Osteoblast (primary cell): ENCODE results near the gene PTPRK. TPM values are rescaled to one million over a fixed set of nuclear protein-coding genes. Genes with fewer than 3 reads are reported as not detected.

Source experiments
- DNase-seq: peaks from one replicate; pipeline ENCODE4 v3.0.0; 2011; ENCODE audit warnings: low spot score, mixed read lengths; ENCODE audit not compliant: insufficient read length; ENCODE audit errors: missing footprints
- H2AFZ ChIP-seq: 2 replicates; pipeline ENCODE4 v1.6.0; 2011; ENCODE audit warnings: mild to moderate bottlenecking, low read length
- H3K27ac ChIP-seq: 2 replicates; pipeline ENCODE4 v1.5.1; 2011; ENCODE audit warnings: mild to moderate bottlenecking, low read depth, low read length, moderate library complexity
- H3K27me3 ChIP-seq: 2 replicates; pipeline ENCODE4 v1.6.0; 2012; ENCODE audit warnings: mild to moderate bottlenecking, control low read depth, inconsistent platforms, low read length, moderate library complexity; ENCODE audit not compliant: insufficient read depth
- H3K36me3 ChIP-seq: 2 replicates; pipeline ENCODE4 v1.5.1; 2011; ENCODE audit warnings: mild to moderate bottlenecking, low read length, control low read depth, moderate library complexity; ENCODE audit not compliant: insufficient read depth
- H3K4me1 ChIP-seq: 2 replicates; pipeline ENCODE4 v1.5.1; 2011; ENCODE audit warnings: mild to moderate bottlenecking, low read length, control low read depth, moderate library complexity; ENCODE audit not compliant: insufficient read depth
- H3K4me2 ChIP-seq: 2 replicates; pipeline ENCODE4 v1.6.0; 2011; ENCODE audit warnings: mild to moderate bottlenecking, low read length; ENCODE audit not compliant: insufficient read depth
- H3K4me3 ChIP-seq: fragments of 200-600 bp; sonication (generic); 3 replicates; pipeline ENCODE4 v1.5.1; 2012; ENCODE audit warnings: mild to moderate bottlenecking, low read length, inconsistent platforms; ENCODE audit not compliant: insufficient read depth
- H3K79me2 ChIP-seq: 2 replicates; pipeline ENCODE4 v1.6.0; 2012; ENCODE audit warnings: mild to moderate bottlenecking, low read length, control low read depth, inconsistent platforms; ENCODE audit not compliant: insufficient read depth
- H3K9me3 ChIP-seq: 2 replicates; pipeline ENCODE4 v1.5.1; 2011; ENCODE audit warnings: low read depth, low read length, control low read depth
- H4K20me1 ChIP-seq: 2 replicates; pipeline ENCODE4 v1.6.0; 2012; ENCODE audit warnings: mild to moderate bottlenecking, low read length, control low read depth; ENCODE audit not compliant: insufficient read depth
- total RNA-seq: library from RNA; depleted of rRNA; stranded (reverse); fragments of >200 nt; gene quantifications from 2 replicates; pipeline ENCODE4 v1.2.3, GENCODE V29; 2012
- TF ChIP-seq, protein P1 (sequence below): IDR thresholded peaks from 2 replicates; pipeline ENCODE4 v1.5.1; 2011; ENCODE audit warnings: mild to moderate bottlenecking, low read depth, low read length, moderate library complexity; ENCODE audit errors: extremely low read depth

The PTPRK gene
- total RNA-seq, 1 donor: 165 TPM

DNA sequence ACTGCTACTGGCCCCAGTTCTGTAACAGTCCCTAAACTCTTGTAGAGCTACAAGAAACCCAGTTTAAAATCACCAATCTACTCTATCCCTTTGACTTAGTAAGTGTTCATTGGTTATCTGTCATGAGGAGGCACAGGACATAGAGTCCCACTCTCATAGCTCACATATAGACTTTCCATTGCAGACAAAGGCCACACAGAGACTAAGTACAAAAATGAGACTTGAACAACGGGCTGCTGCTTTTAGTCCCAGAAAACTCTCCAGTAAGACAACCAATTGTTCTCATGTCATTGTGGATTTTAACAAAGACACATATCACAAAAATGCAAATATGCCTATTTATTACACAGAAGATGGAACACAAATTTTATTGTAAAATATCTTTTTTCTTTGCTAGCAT, 197.4 kb downstream of the PTPRK start:
- no peaks in the 10 kb centered on the region for H3K27me3 ChIP-seq
- H3K4me3 ChIP-seq: no peak overlapping the region
- peaks cover 46% of the 10 kb centered on the region for H3K79me2 ChIP-seq
- peaks cover 2% of the 10 kb centered on the region for H4K20me1 ChIP-seq
- H3K4me2 ChIP-seq: no peak overlapping the region
- H3K9me3 ChIP-seq: no peaks in the 10 kb centered on the region
- H3K4me1 ChIP-seq: no peaks in the 10 kb centered on the region
- no peaks in the 10 kb centered on the region for H3K36me3 ChIP-seq
- no peak overlapping the region for H3K27ac ChIP-seq
- no peak overlapping the region for H2AFZ ChIP-seq
- DNase-seq: no peak
- TF ChIP-seq, protein P1, sequence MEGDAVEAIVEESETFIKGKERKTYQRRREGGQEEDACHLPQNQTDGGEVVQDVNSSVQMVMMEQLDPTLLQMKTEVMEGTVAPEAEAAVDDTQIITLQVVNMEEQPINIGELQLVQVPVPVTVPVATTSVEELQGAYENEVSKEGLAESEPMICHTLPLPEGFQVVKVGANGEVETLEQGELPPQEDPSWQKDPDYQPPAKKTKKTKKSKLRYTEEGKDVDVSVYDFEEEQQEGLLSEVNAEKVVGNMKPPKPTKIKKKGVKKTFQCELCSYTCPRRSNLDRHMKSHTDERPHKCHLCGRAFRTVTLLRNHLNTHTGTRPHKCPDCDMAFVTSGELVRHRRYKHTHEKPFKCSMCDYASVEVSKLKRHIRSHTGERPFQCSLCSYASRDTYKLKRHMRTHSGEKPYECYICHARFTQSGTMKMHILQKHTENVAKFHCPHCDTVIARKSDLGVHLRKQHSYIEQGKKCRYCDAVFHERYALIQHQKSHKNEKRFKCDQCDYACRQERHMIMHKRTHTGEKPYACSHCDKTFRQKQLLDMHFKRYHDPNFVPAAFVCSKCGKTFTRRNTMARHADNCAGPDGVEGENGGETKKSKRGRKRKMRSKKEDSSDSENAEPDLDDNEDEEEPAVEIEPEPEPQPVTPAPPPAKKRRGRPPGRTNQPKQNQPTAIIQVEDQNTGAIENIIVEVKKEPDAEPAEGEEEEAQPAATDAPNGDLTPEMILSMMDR: no peak

DNA sequence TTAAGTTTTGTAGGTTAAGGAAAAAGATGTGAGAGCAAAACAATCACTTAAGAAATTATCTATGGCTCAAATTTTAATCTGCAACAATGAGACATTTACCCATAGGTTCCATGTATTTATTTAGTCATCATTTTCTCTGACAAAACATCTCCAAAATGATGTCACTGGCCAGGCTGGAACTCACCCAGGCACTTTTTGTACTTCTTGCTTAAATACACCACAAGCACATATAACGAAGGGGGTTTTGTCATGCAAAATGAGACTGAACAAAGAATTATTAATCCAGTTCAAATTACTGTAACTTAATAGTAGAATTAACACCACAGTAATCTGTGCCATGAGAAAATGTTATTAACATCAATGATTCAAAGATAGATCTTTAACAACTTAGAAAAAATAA, 200.5 kb downstream of the PTPRK start:
- no peak overlapping the region for H3K4me3 ChIP-seq
- no peaks in the 10 kb centered on the region for H4K20me1 ChIP-seq
- no peaks in the 10 kb centered on the region for H3K4me1 ChIP-seq
- H3K79me2 ChIP-seq: peaks cover 45% of the 10 kb centered on the region
- no peaks in the 10 kb centered on the region for H3K9me3 ChIP-seq
- DNase-seq: no peak
- no peak overlapping the region for H3K27ac ChIP-seq
- TF ChIP-seq, protein P1: no peak
- H3K27me3 ChIP-seq: no peaks in the 10 kb centered on the region
- no peak overlapping the region for H2AFZ ChIP-seq
- no peaks in the 10 kb centered on the region for H3K36me3 ChIP-seq
- H3K4me2 ChIP-seq: no peak overlapping the region

DNA sequence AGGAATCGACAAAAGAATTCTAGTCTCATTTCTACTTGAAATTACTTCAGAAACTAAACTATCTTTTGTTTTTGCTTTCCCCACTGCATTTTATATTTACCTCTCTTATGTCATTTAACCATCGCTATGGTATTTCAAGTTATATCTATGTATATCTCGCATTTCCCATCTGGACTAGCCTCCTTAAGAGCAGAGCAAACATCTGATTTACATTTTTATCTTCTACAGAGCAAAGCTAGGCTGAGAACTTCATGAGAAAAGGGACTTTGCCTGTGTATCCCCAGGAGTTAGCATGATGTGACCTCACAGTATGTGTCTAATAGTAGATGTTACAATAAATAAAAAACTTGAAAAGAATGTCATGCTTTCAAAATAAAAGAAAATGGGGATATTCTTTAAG, 201.2 kb downstream of the PTPRK start:
- no peak overlapping the region for H3K27ac ChIP-seq
- peaks cover 2% of the 10 kb centered on the region for H4K20me1 ChIP-seq
- no peaks in the 10 kb centered on the region for H3K9me3 ChIP-seq
- no peaks in the 10 kb centered on the region for H3K36me3 ChIP-seq
- no peak overlapping the region for H2AFZ ChIP-seq
- H3K4me2 ChIP-seq: no peak overlapping the region
- no peaks in the 10 kb centered on the region for H3K27me3 ChIP-seq
- no peak overlapping the region for H3K4me3 ChIP-seq
- H3K79me2 ChIP-seq: peaks cover 40% of the 10 kb centered on the region
- TF ChIP-seq, protein P1: no peak
- no peaks in the 10 kb centered on the region for H3K4me1 ChIP-seq
- DNase-seq: no peak

DNA sequence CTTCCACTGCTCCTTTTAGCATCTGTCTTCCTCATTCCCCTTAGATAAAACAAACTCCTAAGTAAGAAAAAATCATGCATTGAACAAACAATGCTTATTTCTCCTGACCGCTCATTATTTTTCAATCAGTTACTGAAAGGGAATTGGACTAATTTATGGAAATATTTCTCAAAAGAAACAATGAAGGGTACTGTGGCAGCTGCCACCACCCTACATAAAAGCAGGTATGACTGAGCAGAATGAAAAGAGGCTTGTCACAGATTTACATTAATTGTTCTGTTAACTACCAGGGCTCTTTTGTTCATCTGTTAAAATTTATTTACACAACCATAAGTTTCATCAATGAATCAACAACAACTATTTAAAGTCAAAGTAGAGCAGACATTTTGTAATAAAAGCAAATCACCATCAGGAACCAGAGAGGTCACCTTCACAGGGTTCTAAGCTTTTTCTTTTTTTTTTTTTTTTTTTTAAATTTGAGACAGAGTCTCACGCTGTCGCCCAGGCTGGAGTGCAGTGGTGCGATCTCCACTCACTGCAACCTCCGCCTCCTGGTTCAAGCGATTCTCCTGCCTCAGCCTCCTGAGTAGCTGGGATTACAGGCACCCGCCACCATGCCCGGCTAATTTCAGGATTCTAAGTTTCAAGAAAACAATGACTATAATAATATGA, 204.0 kb downstream of the PTPRK start:
- Histone ChIP-seq H3K36me3 (no peaks in the 10 kb centered on the region), H3K27me3 (no peaks in the 10 kb centered on the region), H3K4me1 (no peaks in the 10 kb centered on the region), H4K20me1 (peaks cover 3% of the 10 kb centered on the region), H3K4me3 (no peak overlapping the region), H2AFZ (no peak overlapping the region), H3K27ac (no peak overlapping the region), H3K9me3 (no peaks in the 10 kb centered on the region), H3K79me2 (peaks cover 32% of the 10 kb centered on the region), H3K4me2 (no peak overlapping the region)
- TF ChIP-seq, protein P1: no peak
- no peak for DNase-seq
